Measurements from ENCODE around the gene CELF4. TPM values are rescaled to one million over a fixed set of nuclear protein-coding genes. Genes with fewer than 3 reads are reported as not detected.
A peak's percentile ranks its signal among the peaks of the same experiment; 100 is the strongest.

CELF4 gene
- total and polyA plus RNA-seq, 10 of the 15 experiments (the other 5 are each of a cell fraction or from before 2014, with no cell fraction given) = 0.03 to 0.32 TPM; not detected in 8

DNA sequence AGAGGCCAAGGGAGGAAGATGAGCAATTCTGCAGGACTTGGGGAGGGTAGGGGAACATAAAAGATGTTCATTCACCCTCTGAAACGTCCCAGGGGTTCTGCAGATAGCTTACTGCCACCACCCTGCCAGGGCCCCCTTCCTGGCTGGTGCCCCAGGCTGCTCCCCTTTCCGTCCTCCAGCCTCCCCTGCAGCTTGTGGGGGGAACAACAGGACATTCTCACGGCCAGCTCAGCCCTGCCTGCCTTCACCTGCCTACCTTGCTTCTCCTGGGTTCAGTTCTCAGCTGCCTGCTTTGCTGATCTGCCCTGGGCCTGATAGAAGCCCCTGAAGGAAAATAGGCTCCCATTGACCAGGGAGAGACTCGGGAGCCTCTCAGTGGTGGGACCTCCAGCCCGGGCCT, 251.1 kb downstream of the CELF4 start:
- Histone ChIP-seq H3K9ac (ENCODE audit: control insufficient read depth, insufficient read depth, low read length) (no peak overlapping the region), H3K27me3 (replicated peaks in 1 of 2; ENCODE audit: control insufficient read depth in 2 of 2, insufficient read depth in 2 of 2, low read length in 1 of 2) (0 out of 4 replicates have a peak, but pooled peaks cover 0 to 1% of the 10 kb centered on the region in 2 experiments), H3K4me2 (ENCODE audit: control insufficient read depth, insufficient read depth) (no peak overlapping the region), H3K4me3 (no peak overlapping the region), H3K4me1 (ENCODE audit: control insufficient read depth, insufficient read depth, low read length) (no peaks in the 10 kb centered on the region), H4K20me1 (ENCODE audit: control insufficient read depth, insufficient read depth) (no peaks in the 10 kb centered on the region), H2AFZ (ENCODE audit: control insufficient read depth, low read depth, low read length) (no peak overlapping the region), H3K79me2 (ENCODE audit: control insufficient read depth, insufficient read depth, low read length) (no peaks in the 10 kb centered on the region), H3K27ac (ENCODE audit: control insufficient read depth, insufficient read depth) (no peak overlapping the region), H3K9me3 (replicated peaks; ENCODE audit: control insufficient read depth, insufficient read depth, low read length) (no peaks in the 10 kb centered on the region), H3K36me3 (ENCODE audit: control insufficient read depth in 2 of 2, insufficient read depth in 2 of 2, low read length in 1 of 2) (no peaks in the 10 kb centered on the region)
- no peak for FAIRE-seq
- TF ChIP-seq EED (IDR thresholded peaks at IDR 0.05; ENCODE audit: low read depth) = no peak
- TF ChIP-seq SUZ12 (IDR thresholded peaks at IDR 0.05; ENCODE audit: unreplicated experiment) = no peak
- no peak for TF ChIP-seq BHLHE40 (IDR thresholded peaks at IDR 0.05; ENCODE audit: borderline replicate concordance in 1 of 2, low read depth in 2 of 2, low read length in 1 of 2)
- TF ChIP-seq LARP7 (IDR thresholded peaks at IDR 0.05) = no peak
- TF ChIP-seq SPI1 (IDR thresholded peaks at IDR 0.05; ENCODE audit: borderline replicate concordance, insufficient read depth, low read depth, low read length) = no peak
- no peak for TF ChIP-seq TCF3 (IDR thresholded peaks at IDR 0.05; ENCODE audit: borderline replicate concordance, insufficient read depth, low read depth, low read length)
- TF ChIP-seq SRF (IDR thresholded peaks at IDR 0.05; ENCODE audit: low read depth in 2 of 2, low read length in 2 of 2) = no peak
- no peak for TF ChIP-seq JUND (IDR thresholded peaks at IDR 0.05; ENCODE audit: low read depth, low read length)
- no peak for TF ChIP-seq ZNF217 (IDR thresholded peaks at IDR 0.05)
- no TSS peak for BruUV-seq (replicated peaks)
- 4% methylated on average over 5 of the region's 5 CpGs for WGBS (ENCODE audit: insufficient coverage, insufficient replicate concordance, low lambda C conversion rate, missing lambda C conversion rate)
- ChIA-PET RAD21 (ENCODE audit: unreplicated experiment) (no interaction called here), CTCF (no interaction called here), SMC1A (ENCODE audit: uncharacterized antibody, unreplicated experiment) (no interaction called here), POLR2A (no interaction called here)
- in situ Hi-C loops (cut with MboI) (loop anchor here (25.0 kb wide), 1 partner anchor 377 kb away; no protein-coding TSS in a partner anchor), intact Hi-C loops (cut with micrococcal nuclease; ENCODE audit: unreplicated experiment) (no loop called here)
- ATAC-seq = peak; percentile 34; the same call in 1 of the 3 replicates
- DNase-seq (ENCODE audit: low read depth, low spot score) = no peak

Measured in GM12878 (cell line).